Measurements from ENCODE around the gene EHMT1.

GRCh38 chr9:137828527-137829259, 209.9 kb downstream of the EHMT1 start:
- TF ChIP-seq EZH2 (IDR thresholded peaks at IDR 0.05) (no peak), POLR2AphosphoS5 (IDR thresholded peaks at IDR 0.05; ENCODE audit: borderline replicate concordance, low read depth, low read length) (no peak), FOXP2 (optimal IDR thresholded peaks at IDR 0.05; ENCODE audit: control extremely low read depth, extremely low read length, insufficient read depth) (no peak)
